Lung (tissue), 12 donors: ENCODE measurements around the gene MAP3K13. TPM values are rescaled to one million over a fixed set of nuclear protein-coding genes. Genes with fewer than 3 reads are reported as not detected.

Experiments
- ATAC-seq: fragments of 200-7000 bp; cut with Tn5 transposase; one replicate; pipeline ENCODE4 v1.9.1; 2020; ENCODE audit warnings: moderate number of reproducible peaks; ENCODE audit not compliant: insufficient read depth, low FRiP score
- DNase-seq, 3 donors: peaks; one replicate each; pipeline ENCODE4 v3.0.0-alpha.2; 2013 to 2017
- H3K27ac ChIP-seq, 2 donors: one replicate each; pipeline ENCODE4 v1.5.1; 2013; ENCODE audit warnings: mild to moderate bottlenecking in 2 of 2, moderate library complexity in 2 of 2, control low read depth in 1 of 2, inconsistent platforms in 1 of 2, low read depth in 1 of 2, low read length in 1 of 2
- H3K27me3 ChIP-seq, 3 donors: one replicate each; pipeline ENCODE4 v1.5.1; 2013; ENCODE audit warnings: low read length in 2 of 3; ENCODE audit not compliant: control insufficient read depth in 3 of 3, insufficient read depth in 3 of 3
- H3K36me3 ChIP-seq, 4 donors: one replicate each; pipeline ENCODE4 v1.5.1; 2013; ENCODE audit warnings: low read length in 4 of 4, mild to moderate bottlenecking in 1 of 4, moderate library complexity in 1 of 4; ENCODE audit not compliant: control insufficient read depth in 4 of 4, insufficient read depth in 4 of 4
- H3K4me1 ChIP-seq, 5 donors: one replicate each; pipeline ENCODE4 v1.5.1; 2013; ENCODE audit warnings: low read length in 5 of 5, mild to moderate bottlenecking in 2 of 5, moderate library complexity in 1 of 5; ENCODE audit not compliant: control insufficient read depth in 5 of 5, insufficient read depth in 5 of 5
- H3K4me3 ChIP-seq: one replicate; pipeline ENCODE4 v1.5.1; 2013; ENCODE audit warnings: mild to moderate bottlenecking, control low read depth, moderate library complexity
- H3K9ac ChIP-seq, 2 donors: one replicate each; pipeline ENCODE4 v1.5.1; 2013; ENCODE audit warnings: low read length in 2 of 2, control low read depth in 1 of 2; ENCODE audit not compliant: insufficient read depth in 1 of 2
- H3K9me3 ChIP-seq, 4 donors: one replicate each; pipeline ENCODE4 v1.5.1; 2013; ENCODE audit warnings: low read length in 3 of 4, mild to moderate bottlenecking in 1 of 4, moderate library complexity in 1 of 4; ENCODE audit not compliant: control insufficient read depth in 4 of 4, insufficient read depth in 3 of 4
- WGBS, 2 donors: extraction: QIAGEN DNeasy Blood & Tissue Kit; methylation state at CpG; one replicate each; pipeline ENCODE4 v1.1.7; 2013; 5-methylcytosine and 5-hydroxymethylcytosine counted together
- polyA plus RNA-seq, 2 donors: library from polyadenylated mRNA; stranded (reverse); fragments of 200-250 nt; gene quantifications; one replicate each; pipeline ENCODE4 v1.2.1, GENCODE V29; 2013
- total RNA-seq, 2 donors: library from RNA; depleted of rRNA in 1 of 2; stranded (reverse); fragments of >200 nt in 1 of 2; gene quantifications; one replicate each; pipeline ENCODE4 v1.2.1, GENCODE V29; 2014 to 2021
- TF ChIP-seq, protein P1 (sequence below): IDR thresholded peaks from 2 replicates; pipeline ENCODE4 v1.5.1; 2012; ENCODE audit warnings: mild to moderate bottlenecking; ENCODE audit errors: control extremely low read depth, extremely low read depth
- donor health status: control.
- donor health status: control.
- donor health status: Bipolar disorder and iron deficiency.
- donor health status: healthy.
- donor health status: DM: yes; HTN: yes; CAD: no.

MAP3K13 gene
- total and polyA plus RNA-seq, 4 donors: 20.7 to 74.8 (median 29.3) TPM

DNA sequence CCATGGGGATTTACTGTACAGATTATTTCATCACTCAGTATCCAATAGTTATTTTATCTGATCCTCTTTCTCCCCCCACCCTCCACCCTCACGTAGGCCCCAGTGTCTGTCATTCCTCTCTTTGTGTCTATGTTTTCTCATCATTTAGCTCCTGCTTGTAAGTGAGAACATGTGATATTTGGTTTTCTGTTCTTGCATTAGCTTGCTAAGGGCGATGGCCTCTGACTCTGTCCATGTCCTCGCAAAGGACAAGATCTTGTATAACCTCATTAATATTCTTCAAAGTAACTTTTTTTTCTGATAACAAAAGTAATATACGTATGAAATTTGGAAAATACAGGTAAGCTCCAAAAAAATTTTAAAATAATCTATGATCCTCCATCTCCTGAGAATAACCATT lies 67.4 kb downstream of the MAP3K13 start:
- no peak for DNase-seq

DNA sequence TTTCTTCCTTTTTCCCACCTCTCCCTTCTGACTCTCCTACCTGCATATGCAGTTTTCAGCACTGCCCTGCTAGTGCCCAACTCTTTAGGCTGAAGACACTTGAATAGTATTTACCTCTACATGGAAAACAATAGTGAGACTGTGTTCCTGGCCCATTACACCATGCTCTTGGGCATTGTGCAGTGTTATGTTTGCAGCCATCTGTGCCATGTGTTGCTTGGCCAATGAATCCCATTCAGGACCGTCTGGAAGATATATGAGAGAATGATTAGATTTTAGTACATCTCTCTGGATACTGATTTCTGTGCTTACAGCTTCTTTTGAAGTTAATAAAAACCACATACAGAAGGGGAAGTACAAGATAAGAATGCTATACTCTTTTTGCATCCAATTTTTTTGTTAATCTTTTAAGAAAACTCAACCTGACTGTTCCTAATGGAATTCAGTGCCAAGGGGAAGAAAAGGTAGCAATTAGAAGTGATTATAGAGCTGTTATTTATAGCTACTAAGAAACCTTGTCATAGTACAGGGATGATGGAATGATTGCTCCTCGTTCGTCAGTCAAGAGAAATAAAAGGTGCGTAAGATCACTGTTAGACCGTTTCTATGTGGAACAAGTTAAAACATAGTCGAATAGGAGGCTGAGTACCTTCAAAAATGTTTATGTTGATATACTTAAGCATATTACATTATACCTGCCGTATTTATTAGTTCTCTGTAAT lies 77.0 kb downstream of the MAP3K13 start:
- Histone ChIP-seq H3K36me3 (no peaks in the 10 kb centered on the region), H3K4me1 (no peaks in the 10 kb centered on the region), H3K27me3 (no peaks in the 10 kb centered on the region), H3K9me3 (no peaks in the 10 kb centered on the region), H3K9ac (no peak overlapping the region), H3K4me3 (no peak overlapping the region), H3K27ac (no peak overlapping the region)
- WGBS, 2 donors: 92 to 93% methylated on average over 7 of the region's 7 CpGs
- ATAC-seq: no peak
- no peak for DNase-seq
- TF ChIP-seq, protein P1, sequence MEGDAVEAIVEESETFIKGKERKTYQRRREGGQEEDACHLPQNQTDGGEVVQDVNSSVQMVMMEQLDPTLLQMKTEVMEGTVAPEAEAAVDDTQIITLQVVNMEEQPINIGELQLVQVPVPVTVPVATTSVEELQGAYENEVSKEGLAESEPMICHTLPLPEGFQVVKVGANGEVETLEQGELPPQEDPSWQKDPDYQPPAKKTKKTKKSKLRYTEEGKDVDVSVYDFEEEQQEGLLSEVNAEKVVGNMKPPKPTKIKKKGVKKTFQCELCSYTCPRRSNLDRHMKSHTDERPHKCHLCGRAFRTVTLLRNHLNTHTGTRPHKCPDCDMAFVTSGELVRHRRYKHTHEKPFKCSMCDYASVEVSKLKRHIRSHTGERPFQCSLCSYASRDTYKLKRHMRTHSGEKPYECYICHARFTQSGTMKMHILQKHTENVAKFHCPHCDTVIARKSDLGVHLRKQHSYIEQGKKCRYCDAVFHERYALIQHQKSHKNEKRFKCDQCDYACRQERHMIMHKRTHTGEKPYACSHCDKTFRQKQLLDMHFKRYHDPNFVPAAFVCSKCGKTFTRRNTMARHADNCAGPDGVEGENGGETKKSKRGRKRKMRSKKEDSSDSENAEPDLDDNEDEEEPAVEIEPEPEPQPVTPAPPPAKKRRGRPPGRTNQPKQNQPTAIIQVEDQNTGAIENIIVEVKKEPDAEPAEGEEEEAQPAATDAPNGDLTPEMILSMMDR: no peak

More for the DNA sequence above, 67.4 kb downstream of the MAP3K13 start:
- no peak overlapping the region for H3K9ac ChIP-seq
- H3K4me3 ChIP-seq: no peak overlapping the region
- no peaks in the 10 kb centered on the region for H3K27me3 ChIP-seq
- H3K36me3 ChIP-seq: peaks cover 0 to 6% (median 1%) of the 10 kb centered on the region in 4 donors
- WGBS, 2 donors: 92 to 96% methylated on average over 4 of the region's 4 CpGs
- H3K4me1 ChIP-seq: peaks cover 0 to 2% (median 0%) of the 10 kb centered on the region in 5 donors
- TF ChIP-seq, protein P1: no peak
- no peak overlapping the region for H3K27ac ChIP-seq
- ATAC-seq: no peak
- H3K9me3 ChIP-seq: peaks cover 0 to 3% (median 0%) of the 10 kb centered on the region in 4 donors

- ATAC-seq (no peak), DNase-seq (no peak)
- no peaks in the 10 kb centered on the region for H3K9me3 ChIP-seq
- no peaks in the 10 kb centered on the region for H3K36me3 ChIP-seq
- WGBS, 2 donors: 95% methylated on average over 6 of the region's 6 CpGs
- TF ChIP-seq, protein P1: no peak
- H3K4me3 ChIP-seq: no peak overlapping the region
- no peak overlapping the region for H3K27ac ChIP-seq
- H3K9ac ChIP-seq: no peak overlapping the region
- H3K4me1 ChIP-seq: no peaks in the 10 kb centered on the region
- H3K27me3 ChIP-seq: no peaks in the 10 kb centered on the region
Observed at GRCh38 chr3:185442031-185442430, 79.1 kb downstream of the MAP3K13 start.

GRCh38 chr3:185444329-185444728 lies 81.4 kb downstream of the MAP3K13 start:
- Histone ChIP-seq H3K36me3 (no peaks in the 10 kb centered on the region), H3K9me3 (no peaks in the 10 kb centered on the region), H3K27ac (no peak overlapping the region), H3K9ac (no peak overlapping the region), H3K4me1 (no peaks in the 10 kb centered on the region), H3K27me3 (no peaks in the 10 kb centered on the region), H3K4me3 (no peak overlapping the region)
- 77 to 89% methylated on average over 2 of the region's 2 CpGs for WGBS, 2 donors
- ATAC-seq (no peak), DNase-seq (no peak)
- TF ChIP-seq, protein P1: no peak
